Activated CD4-positive, alpha-beta T cell treated with anti-CD3 and anti-CD28 coated beads, Interleukin-2, amount 50 U/mL, for 24 hours (primary cell): ENCODE data around the gene MAPRE3.

Experiments used
- DNase-seq, 2 donors: peaks; one replicate each; pipeline ENCODE4 v3.0.0-alpha.2; 2020; ENCODE audit warnings: low read depth in 1 of 2, low spot score in 1 of 2

MAPRE3 gene

GRCh38 chr2:27038631-27039339 is 68.3 kb downstream of the MAPRE3 start:
- DNase-seq, result no peak

GRCh38 chr2:27039426-27039825 is 69.0 kb downstream of the MAPRE3 start:
- no peak for DNase-seq

- no peak for DNase-seq
These were observed 69.4 kb downstream of the MAPRE3 start for GRCh38 chr2:27039871-27040270.

- no peak for DNase-seq
These were observed 69.8 kb downstream of the MAPRE3 start for GRCh38 chr2:27040282-27040681.

GRCh38 chr2:27041752-27042151 is 71.3 kb downstream of the MAPRE3 start:
- no peak for DNase-seq

GRCh38 chr2:27042159-27042661 is 71.8 kb downstream of the MAPRE3 start:
- DNase-seq, result no peak

- no peak for DNase-seq
These were observed 72.7 kb downstream of the MAPRE3 start for GRCh38 chr2:27042985-27043634.

- peak; percentile 30 to 62 for DNase-seq
These were observed 79.2 kb downstream of the MAPRE3 start for GRCh38 chr2:27049422-27050280.

- DNase-seq, result peak; percentile 90 to 98
These were observed 80.0 kb downstream of the MAPRE3 start for GRCh38 chr2:27050281-27050995.

GRCh38 chr2:27050996-27051901 is 80.8 kb downstream of the MAPRE3 start, which contains the start of gene AGBL5:
TSS of gene AGBL5 (plus strand) at chr2:27051668. CDS start at chr2:27052959, 1,291 bp downstream.
- DNase-seq, result peak; percentile 94 to 95

- no peak for DNase-seq
These were observed 81.6 kb downstream of the MAPRE3 start for GRCh38 chr2:27051902-27052645.

GRCh38 chr2:27053321-27053720 is 82.9 kb downstream of the MAPRE3 start:
- DNase-seq, result no peak

- DNase-seq, result no peak
These were observed 83.3 kb downstream of the MAPRE3 start for GRCh38 chr2:27053776-27054175.

GRCh38 chr2:27054721-27055120 is 84.3 kb downstream of the MAPRE3 start:
- no peak for DNase-seq

- no peak for DNase-seq
These were observed 86.7 kb downstream of the MAPRE3 start for GRCh38 chr2:27057184-27057583.

- DNase-seq, result no peak
These were observed 87.8 kb downstream of the MAPRE3 start for GRCh38 chr2:27058210-27058609.

GRCh38 chr2:27059141-27059820 is 88.8 kb downstream of the MAPRE3 start:
- no peak for DNase-seq

- DNase-seq, result no peak
These were observed 89.9 kb downstream of the MAPRE3 start for GRCh38 chr2:27060323-27060722.

GRCh38 chr2:27065128-27065527 is 94.7 kb downstream of the MAPRE3 start:
- no peak for DNase-seq
